Hepatocyte (in vitro differentiated cells): ENCODE data around the gene ZNF430. TPM values are rescaled to one million over a fixed set of nuclear protein-coding genes. Genes with fewer than 3 reads are reported as not detected.
A peak's percentile ranks its signal among the peaks of the same experiment; 100 is the strongest.

Source experiments
- DNase-seq: peaks from one replicate; pipeline ENCODE4 v3.0.0-alpha.2; 2016; ENCODE audit warnings: low spot score
- H2AFZ ChIP-seq: fragments of 200-600 bp; sonication (generic); 2 replicates; pipeline ENCODE4 v1.6.0; 2016; ENCODE audit warnings: antibody characterized with exemption, mild to moderate bottlenecking
- H3K27ac ChIP-seq: fragments of 200-600 bp; sonication (generic); 2 replicates; pipeline ENCODE4 v1.5.1; 2016; ENCODE audit warnings: mild to moderate bottlenecking
- H3K27me3 ChIP-seq: fragments of 200-600 bp; sonication (generic); 2 replicates; pipeline ENCODE4 v1.6.1; 2016
- H3K36me3 ChIP-seq: fragments of 200-600 bp; sonication (generic); replicated peaks from 2 replicates; pipeline ENCODE4 v1.5.1; 2016; ENCODE audit warnings: low read depth; ENCODE audit not compliant: insufficient read depth
- H3K4me1 ChIP-seq: fragments of 200-600 bp; sonication (generic); 2 replicates; pipeline ENCODE4 v1.5.1; 2016; ENCODE audit warnings: mild to moderate bottlenecking, moderate library complexity; ENCODE audit not compliant: insufficient read depth
- H3K4me2 ChIP-seq: fragments of 200-600 bp; sonication (generic); 2 replicates; pipeline ENCODE4 v1.6.0; 2016
- H3K4me3 ChIP-seq: fragments of 200-600 bp; sonication (generic); 2 replicates; pipeline ENCODE4 v1.5.1; 2016; ENCODE audit warnings: mild to moderate bottlenecking
- H3K79me2 ChIP-seq: fragments of 200-600 bp; sonication (generic); 2 replicates; pipeline ENCODE4 v1.6.0; 2017; ENCODE audit warnings: mild to moderate bottlenecking
- H3K9me2 ChIP-seq: fragments of 200-600 bp; sonication (generic); replicated peaks from 2 replicates; pipeline ENCODE4 v1.6.0; 2017; ENCODE audit warnings: mild to moderate bottlenecking; ENCODE audit not compliant: insufficient read depth
- H3K9me3 ChIP-seq: fragments of 200-600 bp; sonication (generic); 2 replicates; pipeline ENCODE4 v1.5.1; 2016; ENCODE audit warnings: low read depth, mild to moderate bottlenecking
- H4K20me1 ChIP-seq: fragments of 200-600 bp; sonication (generic); 2 replicates; pipeline ENCODE4 v1.6.0; 2016; ENCODE audit warnings: mild to moderate bottlenecking; ENCODE audit not compliant: insufficient read depth, poor library complexity, severe bottlenecking
- CTCF ChIP-seq: fragments of 200-600 bp; sonication (generic); IDR thresholded peaks from 2 replicates; pipeline ENCODE4 v1.5.1; 2016; ENCODE audit warnings: antibody characterized with exemption, mild to moderate bottlenecking; ENCODE audit not compliant: poor library complexity
- EZH2 ChIP-seq: fragments of 200-600 bp; sonication (generic); IDR thresholded peaks from 2 replicates; pipeline ENCODE4 v1.6.1; 2016; ENCODE audit warnings: antibody characterized with exemption, mild to moderate bottlenecking, borderline replicate concordance
- EZH2phosphoT487 ChIP-seq: fragments of 200-600 bp; sonication (generic); IDR thresholded peaks from one replicate; pipeline ENCODE4 v1.6.1; 2018; ENCODE audit warnings: antibody characterized with exemption, mild to moderate bottlenecking, low read depth, moderate library complexity; ENCODE audit not compliant: unreplicated experiment, severe bottlenecking
- WGBS: methylation state at CpG from one replicate; pipeline ENCODE4 v1.1.6; 2016; ENCODE audit warnings: low lambda C conversion rate; ENCODE audit errors: missing lambda C conversion rate; 5-methylcytosine and 5-hydroxymethylcytosine counted together
- polyA plus RNA-seq: library from polyadenylated mRNA; unstranded; fragments of >200 nt; fragmentation: Nextera tagmentation; extraction: Ambion mirVana; gene quantifications from 2 replicates; pipeline ENCODE4 v1.2.1, GENCODE V29; 2016
- total RNA-seq: library from RNA; depleted of rRNA; stranded (reverse); fragments of >200 nt; gene quantifications from 2 replicates; pipeline ENCODE4 v1.2.3, GENCODE V29; 2014

Gene ZNF430
- total and polyA plus RNA-seq, 2 experiments from 2014 or later: 7.9 to 9.9 TPM

DNA sequence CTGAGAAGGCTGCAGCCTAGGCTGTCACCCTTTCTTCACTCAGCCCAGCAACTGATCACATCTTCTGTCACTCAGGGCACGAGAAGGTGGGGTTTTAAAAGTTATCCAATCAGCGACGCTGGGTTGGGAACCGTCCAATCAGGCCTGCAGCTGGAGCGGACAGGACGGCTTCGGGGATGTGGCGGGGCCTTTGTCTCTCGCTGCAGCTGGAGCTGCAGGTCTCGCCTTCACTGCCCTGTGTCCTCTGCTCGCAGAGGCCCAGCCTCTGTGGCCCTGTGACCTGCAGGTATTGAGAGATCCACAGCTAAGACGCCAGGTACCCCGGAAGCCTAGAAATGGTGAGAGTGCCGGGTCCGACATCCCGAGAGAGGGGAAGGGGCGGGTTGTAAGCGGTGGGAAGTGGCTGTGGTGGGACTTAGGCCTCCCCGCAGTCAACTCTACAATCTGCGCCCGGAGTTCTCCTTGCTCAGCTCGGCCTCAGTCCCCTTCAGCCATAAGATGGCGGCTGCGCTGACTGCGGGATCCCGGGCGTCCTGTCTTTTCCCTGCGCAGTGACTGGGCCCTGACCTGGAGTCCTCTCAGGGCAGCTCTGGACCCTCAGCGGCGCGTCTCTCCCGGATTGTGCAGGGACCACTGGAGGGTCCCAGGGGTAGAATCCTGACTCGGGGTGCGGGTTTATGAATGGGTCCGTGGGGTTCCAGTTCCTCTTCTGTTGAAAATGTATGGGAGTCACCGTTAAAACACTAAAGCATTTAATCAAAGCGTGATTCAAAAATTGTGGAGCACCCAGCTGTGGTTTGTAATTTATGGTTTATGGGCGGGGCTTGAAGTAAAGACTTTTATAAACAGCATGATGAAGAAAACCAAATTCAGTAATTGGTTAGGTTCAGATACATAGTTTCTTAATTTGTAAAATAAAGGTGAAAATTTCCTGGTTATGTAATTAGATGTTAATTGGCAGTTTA is 61.8 kb downstream of the ZNF430 start, which contains the start of gene ZNF714:
ZNF714 (plus strand) TSS at position 193 of the 965 bp plus-strand sequence. CDS start 16,066 bp downstream, outside the sequence.
- Histone ChIP-seq H3K79me2 (peaks cover 33% of the 10 kb centered on the region), H3K4me1 (peaks cover 9% of the 10 kb centered on the region), H3K9me2 (no peaks in the 10 kb centered on the region), H3K36me3 (no peaks in the 10 kb centered on the region), H3K27ac (peak within 1 kb of the TSS; percentile 71), H3K4me3 (peak within 1 kb of the TSS; percentile 33), H4K20me1 (no peaks in the 10 kb centered on the region), H3K27me3 (no peaks in the 10 kb centered on the region), H2AFZ (peak within 1 kb of the TSS; percentile 30), H3K9me3 (no peaks in the 10 kb centered on the region), H3K4me2 (peak within 1 kb of the TSS; percentile 74)
- whole genome bisulfite sequencing: 1% methylated on average over 36 of the region's 38 CpGs
- peak; percentile 95 for DNase-seq
- no peak for TF ChIP-seq EZH2
- no peak for TF ChIP-seq CTCF
- no peak for TF ChIP-seq EZH2phosphoT487

- Histone ChIP-seq H3K9me2 (no peaks in the 10 kb centered on the region), H3K4me1 (peaks cover 9% of the 10 kb centered on the region), H2AFZ (no peak overlapping the region), H3K4me3 (no peak overlapping the region), H3K4me2 (no peak overlapping the region), H4K20me1 (no peaks in the 10 kb centered on the region), H3K79me2 (peaks cover 35% of the 10 kb centered on the region), H3K36me3 (no peaks in the 10 kb centered on the region), H3K9me3 (no peaks in the 10 kb centered on the region), H3K27ac (no peak overlapping the region), H3K27me3 (no peaks in the 10 kb centered on the region)
- DNase-seq: peak; percentile 10
- WGBS: 64% methylated on average over 1 of the region's 1 CpG
- no peak for TF ChIP-seq EZH2
- TF ChIP-seq CTCF: no peak
- no peak for TF ChIP-seq EZH2phosphoT487
Observed at GRCh38 chr19:21084343-21084742, 63.9 kb downstream of the ZNF430 start.

DNA sequence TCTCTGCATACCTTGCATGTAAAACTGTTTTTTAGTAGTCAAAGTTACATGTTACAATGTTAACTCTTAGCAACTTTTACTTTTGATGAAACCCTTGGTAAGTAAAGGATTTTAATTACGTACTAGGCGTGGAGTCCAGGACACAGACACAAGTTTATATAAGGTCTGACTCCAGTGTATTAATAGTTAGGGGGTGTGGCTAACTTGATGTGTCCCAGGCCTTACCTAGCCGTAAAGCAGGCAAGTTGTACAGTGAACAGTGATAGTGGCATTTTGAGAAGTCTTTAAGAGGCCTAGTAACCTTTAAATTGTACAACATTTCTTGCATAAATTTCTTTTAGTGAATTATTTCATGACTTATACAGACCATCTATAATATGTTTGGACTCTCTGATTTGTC is 67.4 kb downstream of the ZNF430 start:
- no peak for DNase-seq

More for the DNA sequence above, 67.4 kb downstream of the ZNF430 start:
- TF ChIP-seq EZH2phosphoT487: no peak
- no peak for TF ChIP-seq EZH2
- no peak for TF ChIP-seq CTCF
- H3K9me2 ChIP-seq: no peaks in the 10 kb centered on the region
- H3K27ac ChIP-seq: no peak overlapping the region
- WGBS: 66% methylated on average over 3 of the region's 3 CpGs
- no peak overlapping the region for H3K4me3 ChIP-seq
- no peaks in the 10 kb centered on the region for H3K27me3 ChIP-seq
- no peak overlapping the region for H2AFZ ChIP-seq
- peaks cover 32% of the 10 kb centered on the region for H3K79me2 ChIP-seq
- no peaks in the 10 kb centered on the region for H4K20me1 ChIP-seq
- H3K36me3 ChIP-seq: no peaks in the 10 kb centered on the region
- peaks cover 15% of the 10 kb centered on the region for H3K4me1 ChIP-seq
- H3K4me2 ChIP-seq: no peak overlapping the region
- H3K9me3 ChIP-seq: no peaks in the 10 kb centered on the region
